ENCODE measurements around the gene PPP1R3F. TPM values are rescaled to one million over a fixed set of nuclear protein-coding genes. Genes with fewer than 3 reads are reported as not detected.
"Not testable (repeated sequence)": the region's sequence is repeated elsewhere in the genome, so short reads cannot be mapped to it uniquely, and the experiment has no call there.

The PPP1R3F gene
- total RNA-seq, 1 experiment from 2014 or later: 3.6 TPM

DNA sequence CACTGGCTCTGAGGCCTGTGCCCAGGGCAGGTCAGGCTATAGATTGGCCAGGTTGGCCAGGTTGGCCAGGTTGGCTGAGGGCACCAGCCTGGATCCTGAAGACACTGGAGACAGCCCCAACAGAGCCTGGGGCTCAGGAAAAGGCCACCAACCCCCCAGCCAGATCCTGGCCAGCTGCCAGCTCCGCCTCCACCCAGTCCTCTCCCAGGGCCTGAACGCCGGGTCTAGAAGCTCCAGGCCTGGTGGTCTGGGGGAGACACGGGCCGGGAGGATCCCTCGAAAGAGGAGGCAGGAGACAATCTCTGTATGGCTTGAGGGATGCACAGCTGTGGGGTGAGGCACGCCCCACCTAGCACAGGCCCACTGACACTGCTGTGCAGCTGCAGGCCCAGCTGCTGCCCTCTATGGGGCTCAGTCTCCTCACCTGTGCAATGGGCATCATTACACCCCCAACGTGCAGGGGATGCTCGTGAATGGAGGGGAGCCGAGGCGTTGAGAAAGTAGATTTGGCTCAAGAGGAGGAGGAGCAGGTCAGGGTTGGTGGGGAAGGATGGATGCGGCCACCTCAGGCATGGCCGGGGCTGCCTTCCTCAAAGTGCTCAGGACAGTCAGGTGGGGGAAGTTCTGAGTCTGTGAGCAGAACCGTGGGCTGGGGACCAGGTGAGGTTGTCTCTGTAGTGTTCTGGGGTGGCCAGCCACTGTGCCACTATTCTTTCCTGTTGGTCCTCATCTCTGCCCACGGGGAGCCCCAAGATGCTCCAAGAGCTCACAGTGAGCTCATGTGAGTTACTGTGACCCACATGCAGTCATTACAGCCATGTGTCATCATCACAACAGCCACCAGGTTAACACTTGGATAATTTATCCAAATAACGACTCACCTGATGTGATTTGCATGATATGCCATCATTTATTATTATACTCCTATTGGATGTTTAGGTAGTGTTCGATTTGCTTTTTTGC is 23.1 kb downstream of the PPP1R3F start:
- no peak for TF ChIP-seq EZH2 (IDR thresholded peaks at IDR 0.05; ENCODE audit: low read depth)
- TF ChIP-seq, protein P1, sequence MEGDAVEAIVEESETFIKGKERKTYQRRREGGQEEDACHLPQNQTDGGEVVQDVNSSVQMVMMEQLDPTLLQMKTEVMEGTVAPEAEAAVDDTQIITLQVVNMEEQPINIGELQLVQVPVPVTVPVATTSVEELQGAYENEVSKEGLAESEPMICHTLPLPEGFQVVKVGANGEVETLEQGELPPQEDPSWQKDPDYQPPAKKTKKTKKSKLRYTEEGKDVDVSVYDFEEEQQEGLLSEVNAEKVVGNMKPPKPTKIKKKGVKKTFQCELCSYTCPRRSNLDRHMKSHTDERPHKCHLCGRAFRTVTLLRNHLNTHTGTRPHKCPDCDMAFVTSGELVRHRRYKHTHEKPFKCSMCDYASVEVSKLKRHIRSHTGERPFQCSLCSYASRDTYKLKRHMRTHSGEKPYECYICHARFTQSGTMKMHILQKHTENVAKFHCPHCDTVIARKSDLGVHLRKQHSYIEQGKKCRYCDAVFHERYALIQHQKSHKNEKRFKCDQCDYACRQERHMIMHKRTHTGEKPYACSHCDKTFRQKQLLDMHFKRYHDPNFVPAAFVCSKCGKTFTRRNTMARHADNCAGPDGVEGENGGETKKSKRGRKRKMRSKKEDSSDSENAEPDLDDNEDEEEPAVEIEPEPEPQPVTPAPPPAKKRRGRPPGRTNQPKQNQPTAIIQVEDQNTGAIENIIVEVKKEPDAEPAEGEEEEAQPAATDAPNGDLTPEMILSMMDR (conservative IDR thresholded peaks at IDR 0.05): no peak

DNA sequence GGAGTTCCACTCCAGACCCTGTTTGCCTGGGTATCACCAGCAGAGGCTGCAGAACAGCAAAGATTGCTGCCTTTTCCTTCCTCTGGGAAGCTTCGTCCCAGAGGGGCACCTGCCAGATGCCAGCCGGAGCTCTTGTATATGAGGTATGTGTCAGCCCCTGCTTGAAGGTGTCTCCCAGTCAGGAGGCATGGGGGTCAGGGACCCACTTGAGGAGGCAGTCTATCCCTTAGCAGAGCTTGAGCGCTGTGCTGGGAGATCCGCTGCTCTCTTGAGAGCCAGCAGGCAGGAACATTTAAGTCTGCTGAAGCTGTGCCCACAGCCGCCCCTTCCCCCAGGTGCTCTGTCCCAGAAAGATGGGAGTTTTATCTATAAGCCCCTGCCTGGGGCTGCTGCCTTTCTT is 29.7 kb downstream of the PPP1R3F start:
- H3K4me2 ChIP-seq; H3K9me3 ChIP-seq (ENCODE audit: insufficient read depth, low read depth); H3K9me2 ChIP-seq (ENCODE audit: insufficient read depth); DNase-seq; CTCF ChIA-PET; H3K36me3 ChIP-seq (ENCODE audit: low read depth); POLR2A ChIA-PET (ENCODE audit: unreplicated experiment); intact Hi-C loops (cut with micrococcal nuclease; ENCODE audit: unreplicated experiment); H3K79me2 ChIP-seq (ENCODE audit: low read depth); H3K4me1 ChIP-seq (replicated peaks; ENCODE audit: insufficient read depth); H3F3A ChIP-seq (ENCODE audit: insufficient read depth, low read depth); H3K27ac ChIP-seq; H3K4me3 ChIP-seq; H2AFZ ChIP-seq; H3K27me3 ChIP-seq (ENCODE audit: insufficient read depth, low read depth); BruUV-seq (replicated peaks); H4K20me1 ChIP-seq (ENCODE audit: insufficient read depth): not testable (repeated sequence)

More for the DNA sequence above, 23.1 kb downstream of the PPP1R3F start:
- Histone ChIP-seq H3K27me3 (ENCODE audit: insufficient read depth, low read depth) (no peaks in the 10 kb centered on the region), H3K9me3 (ENCODE audit: insufficient read depth, low read depth) (no peaks in the 10 kb centered on the region), H4K20me1 (ENCODE audit: insufficient read depth) (no peaks in the 10 kb centered on the region), H3F3A (ENCODE audit: insufficient read depth, low read depth) (no peaks in the 10 kb centered on the region), H3K4me1 (replicated peaks; ENCODE audit: insufficient read depth) (no peaks in the 10 kb centered on the region), H3K36me3 (ENCODE audit: low read depth) (no peaks in the 10 kb centered on the region), H3K27ac (no peak overlapping the region), H3K9me2 (ENCODE audit: insufficient read depth) (no peaks in the 10 kb centered on the region), H3K4me3 (no peak overlapping the region), H3K4me2 (no peak overlapping the region), H2AFZ (no peak overlapping the region), H3K79me2 (ENCODE audit: low read depth) (no peaks in the 10 kb centered on the region)
- no TSS peak for BruUV-seq (replicated peaks)
- intact Hi-C loops (cut with micrococcal nuclease; ENCODE audit: unreplicated experiment): loop anchor here (5.0 kb wide), 1 partner anchor 460 kb away; no protein-coding TSS in a partner anchor
- ChIA-PET POLR2A (ENCODE audit: unreplicated experiment) (no interaction called here), CTCF (no interaction called here)
- DNase-seq: no peak

- no peak overlapping the region for H3K4me3 ChIP-seq
- no peak for TF ChIP-seq EZH2 (IDR thresholded peaks at IDR 0.05; ENCODE audit: low read depth)
- TF ChIP-seq, protein P1 (conservative IDR thresholded peaks at IDR 0.05): no peak
- no peaks in the 10 kb centered on the region for H3K9me2 ChIP-seq (ENCODE audit: insufficient read depth)
- ChIA-PET POLR2A (ENCODE audit: unreplicated experiment) (no interaction called here), CTCF (no interaction called here)
- H2AFZ ChIP-seq: no peak overlapping the region
- H3K79me2 ChIP-seq (ENCODE audit: low read depth): no peaks in the 10 kb centered on the region
- no peaks in the 10 kb centered on the region for H3K36me3 ChIP-seq (ENCODE audit: low read depth)
- no peaks in the 10 kb centered on the region for H3F3A ChIP-seq (ENCODE audit: insufficient read depth, low read depth)
- no TSS peak for BruUV-seq (replicated peaks)
- peaks cover 4% of the 10 kb centered on the region; the same call in 1 of the 2 replicates for H3K27me3 ChIP-seq (ENCODE audit: insufficient read depth, low read depth)
- H4K20me1 ChIP-seq (ENCODE audit: insufficient read depth): no peaks in the 10 kb centered on the region
- DNase-seq: no peak
- H3K4me2 ChIP-seq: no peak overlapping the region
- intact Hi-C loops (cut with micrococcal nuclease; ENCODE audit: unreplicated experiment): no loop called here
- H3K4me1 ChIP-seq (replicated peaks; ENCODE audit: insufficient read depth): no peaks in the 10 kb centered on the region
- H3K27ac ChIP-seq: no peak overlapping the region
- H3K9me3 ChIP-seq (ENCODE audit: insufficient read depth, low read depth): no peaks in the 10 kb centered on the region
Measured at GRCh38 chrX:49300703-49301102, 31.1 kb downstream of the PPP1R3F start.
